ELF-1 (cell line): ENCODE measurements around the gene TSPAN14.
A peak's percentile ranks its signal among the peaks of the same experiment; 100 is the strongest.

Experiments used
- DNase-seq: peaks from one replicate; pipeline ENCODE4 v3.0.0-alpha.2; 2016; ENCODE audit warnings: low read depth, low spot score

Gene TSPAN14

GRCh38 chr10:80503584-80504157 lies 49.6 kb downstream of the TSPAN14 start:
- DNase-seq = no peak

DNA sequence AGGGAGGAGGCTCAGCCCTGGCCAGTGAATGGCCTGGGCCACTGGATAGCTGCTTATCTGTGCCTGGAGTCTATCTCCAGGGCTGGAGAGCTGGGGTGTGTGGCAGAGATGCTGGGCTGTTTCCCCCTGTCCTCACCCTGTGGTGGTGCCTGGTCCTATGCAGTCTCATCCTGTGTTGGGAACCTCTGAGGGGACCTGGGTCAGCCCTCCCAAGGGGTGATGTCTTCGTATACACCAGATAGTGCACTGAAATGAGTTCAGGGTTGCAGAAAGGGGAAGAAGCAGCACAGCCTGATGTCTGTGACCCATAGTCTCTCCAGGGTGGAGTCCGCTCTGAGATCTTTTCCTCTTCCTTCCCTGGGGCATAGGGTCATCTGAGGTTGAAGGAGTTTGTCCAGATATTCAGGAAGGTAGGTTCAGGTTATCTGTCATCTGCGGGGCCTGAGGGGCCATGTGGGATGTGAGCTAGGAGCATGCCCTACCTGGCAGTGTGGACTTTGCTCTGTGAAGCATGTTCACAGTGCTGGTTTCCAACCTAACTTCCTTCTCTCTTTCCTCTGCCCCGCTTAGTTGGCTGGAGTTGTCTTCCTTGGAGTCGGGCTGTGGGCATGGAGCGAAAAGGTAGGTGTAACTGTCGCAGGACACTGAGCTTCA lies 50.2 kb downstream of the TSPAN14 start:
- peak; percentile 57 for DNase-seq

GRCh38 chr10:80504897-80505465 lies 50.9 kb downstream of the TSPAN14 start:
- no peak for DNase-seq

DNA sequence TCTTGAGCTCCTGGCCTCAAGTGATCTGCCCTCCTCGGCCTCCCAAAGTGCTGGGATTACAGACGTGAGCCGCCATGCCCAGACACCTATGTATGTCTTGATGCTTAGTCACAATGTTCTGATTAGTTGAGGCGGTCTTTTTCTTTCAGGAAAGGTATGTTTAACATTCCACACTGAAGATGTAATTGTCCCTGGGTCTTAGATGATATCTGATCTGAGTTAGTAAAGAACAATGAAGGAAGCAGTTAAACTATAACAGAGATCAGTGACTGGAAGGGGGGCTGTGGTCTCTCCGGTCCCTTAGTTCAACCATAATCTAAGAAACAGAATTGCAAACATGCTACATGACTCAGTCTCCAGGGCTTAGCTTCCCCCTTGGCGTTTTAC lies 52.1 kb downstream of the TSPAN14 start:
- no peak for DNase-seq

DNA sequence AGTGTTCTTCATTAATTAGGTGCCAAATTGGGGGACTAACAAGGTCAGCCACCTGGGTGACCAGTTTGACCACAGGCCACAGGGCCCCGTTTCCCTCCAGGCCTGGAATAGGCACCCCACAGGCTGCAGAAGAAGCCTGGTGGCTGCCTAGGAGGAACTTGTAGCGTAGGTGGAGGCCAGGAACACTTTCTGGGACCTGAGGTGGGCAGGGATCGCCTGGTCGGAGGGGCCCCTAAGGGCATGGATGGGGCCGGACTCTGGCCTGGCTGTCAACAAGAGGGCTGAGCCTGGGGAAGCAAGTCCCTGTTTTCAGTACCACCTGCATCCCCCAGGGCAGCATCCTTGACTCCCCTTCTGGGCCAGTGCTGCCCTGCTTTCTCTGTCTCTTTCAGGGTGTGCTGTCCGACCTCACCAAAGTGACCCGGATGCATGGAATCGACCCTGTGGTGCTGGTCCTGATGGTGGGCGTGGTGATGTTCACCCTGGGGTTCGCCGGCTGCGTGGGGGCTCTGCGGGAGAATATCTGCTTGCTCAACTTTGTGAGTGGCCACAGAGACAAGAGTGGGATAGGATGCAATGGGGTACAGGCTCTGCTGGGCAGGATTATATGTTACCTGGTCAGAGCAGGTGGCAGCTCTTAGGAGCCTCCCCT lies 52.9 kb downstream of the TSPAN14 start:
- DNase-seq = peak; percentile 62

GRCh38 chr10:80509108-80509402 lies 54.9 kb downstream of the TSPAN14 start:
- DNase-seq = no peak

DNA sequence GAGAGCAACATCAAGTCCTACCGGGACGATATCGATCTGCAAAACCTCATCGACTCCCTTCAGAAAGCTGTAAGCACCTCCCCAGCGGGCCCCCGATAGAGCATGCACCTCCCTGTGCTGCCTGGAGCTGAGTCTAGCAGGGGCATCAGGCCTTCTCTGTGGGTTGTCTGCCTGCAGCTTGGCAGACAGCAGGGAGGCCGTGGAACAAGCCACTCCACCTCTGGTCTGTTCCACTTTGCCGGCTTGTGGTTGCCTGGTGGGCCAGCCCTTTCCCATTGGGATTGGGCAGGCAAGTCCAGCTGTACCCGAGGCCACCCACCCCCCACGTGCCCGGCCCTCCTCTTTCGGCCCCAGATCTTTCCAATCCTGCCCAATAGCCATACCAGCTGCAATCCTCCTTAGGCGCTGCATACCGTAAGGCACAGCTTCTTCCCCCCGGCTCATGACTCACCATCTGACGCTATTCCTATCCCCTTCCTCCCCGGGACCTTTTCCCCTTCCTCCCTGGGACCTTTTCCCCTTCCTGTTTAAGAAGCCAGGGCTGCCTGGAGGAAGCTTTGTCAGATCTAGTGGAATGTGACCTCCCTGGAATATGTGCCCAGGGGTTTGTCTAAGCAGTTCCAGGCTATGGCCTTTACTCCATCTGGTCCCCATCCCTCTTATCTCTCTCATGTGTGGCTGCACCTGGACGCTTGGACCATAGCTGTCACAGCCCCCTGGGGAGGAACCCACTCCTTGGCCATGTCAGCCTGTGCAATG lies 55.5 kb downstream of the TSPAN14 start:
- peak; percentile 77 for DNase-seq

DNA sequence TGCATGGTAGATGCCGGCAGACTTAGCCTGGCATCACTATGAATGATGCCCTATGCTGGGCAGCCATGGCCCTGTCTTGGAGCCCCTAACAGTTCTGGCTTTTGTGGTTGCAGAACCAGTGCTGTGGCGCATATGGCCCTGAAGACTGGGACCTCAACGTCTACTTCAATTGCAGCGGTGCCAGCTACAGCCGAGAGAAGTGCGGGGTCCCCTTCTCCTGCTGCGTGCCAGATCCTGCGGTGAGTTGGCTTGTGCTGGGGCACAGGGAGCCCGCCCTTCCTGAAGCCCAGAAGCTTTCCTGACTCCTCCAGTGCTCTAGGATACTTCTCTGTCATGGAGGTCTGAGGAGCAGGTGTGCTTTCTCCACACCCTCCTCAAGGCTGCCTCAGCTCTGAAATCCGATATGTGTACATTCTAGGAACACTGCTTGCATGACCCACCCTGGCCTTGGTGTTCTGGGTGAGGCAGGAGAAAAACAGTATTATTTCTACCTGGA lies 58.0 kb downstream of the TSPAN14 start:
- no peak for DNase-seq

DNA sequence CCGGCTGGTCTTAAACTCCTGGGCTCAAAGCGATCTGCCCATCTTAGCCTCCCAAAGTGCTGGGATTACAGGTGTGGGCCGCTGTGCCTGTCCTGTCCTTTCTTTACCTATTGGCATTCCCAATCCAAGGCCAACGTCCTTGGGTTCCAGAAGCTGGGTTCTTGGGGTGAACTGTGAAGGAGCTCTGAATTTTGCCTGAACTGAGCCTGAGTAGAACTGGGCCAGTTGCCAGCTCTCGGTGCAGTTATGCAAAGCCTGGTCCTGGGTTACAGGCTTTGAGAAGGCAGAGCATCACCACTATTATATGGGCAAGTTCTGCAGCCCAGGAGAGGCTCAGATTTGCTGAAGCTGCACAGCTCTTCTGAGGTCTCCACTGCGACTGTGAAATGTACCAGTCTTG lies 59.0 kb downstream of the TSPAN14 start:
- no peak for DNase-seq

GRCh38 chr10:80515511-80515910 lies 61.4 kb downstream of the TSPAN14 start:
- DNase-seq = no peak

DNA sequence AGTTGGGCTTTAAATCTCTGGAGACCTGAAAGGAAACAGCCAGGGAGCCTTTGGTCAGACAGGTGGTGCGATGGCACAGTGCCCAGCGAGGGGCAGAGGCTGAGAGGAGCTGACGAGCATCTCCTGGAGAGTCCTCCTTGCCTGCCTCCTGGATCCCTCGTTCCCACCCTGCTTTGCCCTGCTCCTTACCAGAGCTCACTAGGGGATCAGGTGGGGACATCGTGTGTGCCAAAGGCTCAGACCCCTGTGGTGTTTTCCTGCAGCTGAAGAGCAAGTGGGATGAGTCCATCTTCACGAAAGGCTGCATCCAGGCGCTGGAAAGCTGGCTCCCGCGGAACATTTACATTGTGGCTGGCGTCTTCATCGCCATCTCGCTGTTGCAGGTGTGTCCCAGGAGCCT lies 61.8 kb downstream of the TSPAN14 start:
- DNase-seq = no peak

- DNase-seq = no peak
Measured at GRCh38 chr10:80516506-80517075, 62.5 kb downstream of the TSPAN14 start.

DNA sequence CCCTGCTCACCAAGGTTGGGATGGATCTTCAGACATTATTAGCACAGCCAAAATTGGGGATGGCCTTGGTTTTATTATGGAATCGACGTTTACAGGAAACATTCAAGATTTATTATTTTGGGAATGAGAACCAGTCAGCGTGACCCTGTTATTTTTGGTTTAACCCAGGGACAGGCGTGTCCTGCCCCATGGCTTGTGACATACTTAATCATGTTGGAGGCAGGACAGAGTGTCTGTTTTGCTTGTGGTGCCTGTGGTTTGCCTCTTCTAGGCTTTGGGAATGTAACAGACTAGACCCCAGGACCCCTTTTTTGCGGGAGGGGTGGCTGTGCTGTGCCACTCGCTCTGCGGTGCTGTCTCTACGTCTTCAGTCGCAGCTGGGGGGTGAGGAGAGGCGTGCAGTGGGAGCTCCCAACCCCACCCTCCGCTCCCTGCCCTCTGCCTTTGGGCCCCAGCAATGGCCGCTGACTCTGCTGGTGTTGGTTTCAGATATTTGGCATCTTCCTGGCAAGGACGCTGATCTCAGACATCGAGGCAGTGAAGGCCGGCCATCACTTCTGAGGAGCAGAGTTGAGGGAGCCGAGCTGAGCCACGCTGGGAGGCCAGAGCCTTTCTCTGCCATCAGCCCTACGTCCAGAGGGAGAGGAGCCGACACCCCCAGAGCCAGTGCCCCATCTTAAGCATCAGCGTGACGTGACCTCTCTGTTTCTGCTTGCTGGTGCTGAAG lies 63.5 kb downstream of the TSPAN14 start:
- no peak for DNase-seq

- DNase-seq = no peak
Measured at GRCh38 chr10:80518143-80518806, 64.2 kb downstream of the TSPAN14 start.

DNA sequence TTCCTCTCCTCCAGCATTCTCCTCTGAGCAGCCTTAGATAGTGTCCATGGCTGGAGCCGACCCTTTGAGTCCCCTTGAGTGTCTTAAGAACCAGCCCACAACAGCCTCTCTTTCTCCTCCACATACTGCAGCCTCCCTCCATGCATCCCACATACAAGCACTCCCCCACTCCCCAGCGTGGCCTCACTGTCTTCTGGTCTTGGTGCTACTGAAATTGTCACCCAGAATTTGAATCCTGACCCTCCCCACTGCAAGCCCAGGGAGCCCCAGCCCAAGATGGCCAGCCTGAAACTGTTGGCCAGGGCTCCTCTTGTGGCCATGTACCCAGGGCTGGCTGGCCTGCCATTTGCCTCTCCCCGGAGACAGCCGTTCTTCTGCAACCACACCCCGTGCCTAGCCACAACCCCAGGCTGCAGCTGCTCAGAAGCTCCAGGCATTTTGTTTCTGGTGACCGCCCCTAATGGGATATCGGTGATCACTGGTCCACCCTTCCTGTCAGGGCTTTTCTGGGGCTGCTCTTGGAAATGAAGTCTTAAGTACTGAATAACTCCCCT lies 64.8 kb downstream of the TSPAN14 start:
- DNase-seq = no peak

DNA sequence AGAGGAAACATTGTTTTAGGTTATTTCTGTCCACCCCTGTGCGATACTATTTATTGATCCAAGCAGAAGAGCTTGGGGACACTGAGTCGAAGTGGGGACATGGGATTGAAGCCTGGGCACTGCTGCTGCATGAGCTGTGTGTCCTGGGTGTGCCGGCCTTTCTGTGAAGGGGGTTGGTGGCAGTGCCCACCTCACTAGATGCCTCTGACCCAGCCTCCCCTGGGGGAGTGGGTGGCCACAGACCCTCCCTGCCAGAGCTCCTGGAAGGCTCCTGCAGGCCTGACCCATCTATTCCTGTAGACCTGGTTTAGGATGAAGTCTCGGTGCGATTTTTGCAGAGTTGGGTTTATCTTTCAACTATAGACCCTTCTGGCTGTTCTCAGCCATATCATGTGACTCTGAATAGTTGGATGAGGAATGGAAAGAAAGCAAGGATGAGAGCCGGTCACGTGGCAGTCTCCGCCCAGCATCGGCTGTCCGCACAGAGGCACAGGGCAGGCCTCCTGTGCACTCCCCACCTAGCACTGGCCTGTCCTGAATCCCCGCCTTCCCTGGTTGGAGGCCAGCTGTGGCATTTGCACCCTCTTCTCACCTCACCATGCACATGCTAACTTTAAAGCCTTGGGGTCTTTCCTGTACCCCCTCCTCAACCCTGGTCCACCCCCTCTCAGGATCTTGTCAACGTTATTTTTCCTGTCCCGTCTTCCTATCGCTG lies 66.0 kb downstream of the TSPAN14 start:
- no peak for DNase-seq

DNA sequence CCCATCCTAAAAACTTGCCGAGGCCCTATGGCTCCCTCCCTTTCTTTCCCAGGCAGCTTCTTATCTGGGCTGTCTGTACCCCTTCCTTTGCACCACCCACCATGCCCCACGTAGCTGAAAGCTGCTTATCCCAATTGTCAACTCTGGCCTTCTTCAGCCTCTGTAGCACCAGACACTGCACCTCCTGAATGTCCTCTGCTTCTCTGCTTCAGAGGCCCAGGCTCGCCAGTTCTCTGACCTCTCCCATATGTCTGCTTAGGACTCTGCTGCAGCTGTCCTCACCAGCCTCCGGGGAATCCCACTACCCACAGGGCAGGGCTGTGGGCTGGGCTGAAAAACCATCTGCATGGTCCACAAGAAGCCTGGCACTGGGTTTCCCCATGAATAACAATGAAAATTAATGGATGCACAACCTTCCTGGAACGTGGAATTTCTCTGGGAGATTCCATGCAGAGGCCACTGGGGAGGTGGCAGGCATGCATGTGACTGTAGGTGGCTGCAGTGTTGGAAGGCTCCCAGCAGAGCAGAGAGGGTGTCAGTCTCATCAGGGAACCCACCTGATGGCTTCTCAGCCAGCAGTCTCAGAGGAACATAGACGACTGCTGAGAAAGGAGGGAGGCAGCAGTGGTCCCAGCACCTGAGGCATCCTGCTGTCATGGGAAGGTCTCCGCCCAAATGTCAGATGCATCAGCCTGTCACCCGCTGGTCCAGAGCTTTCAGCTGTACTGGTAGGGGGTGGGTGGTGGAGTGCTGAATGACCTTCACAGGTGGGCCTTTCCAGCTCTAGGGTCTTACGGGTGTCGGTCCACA lies 66.8 kb downstream of the TSPAN14 start:
- DNase-seq = no peak

GRCh38 chr10:80522756-80523363 lies 68.8 kb downstream of the TSPAN14 start:
- DNase-seq = no peak
